Measurements from ENCODE around the gene TOX2. TPM values are rescaled to one million over a fixed set of nuclear protein-coding genes. Genes with fewer than 3 reads are reported as not detected.

TOX2 gene
- total and polyA plus RNA-seq, 2 of the 8 experiments (the other 6 are each of a cell fraction or from before 2014, with no cell fraction given): 1.8 to 3.4 TPM

DNA sequence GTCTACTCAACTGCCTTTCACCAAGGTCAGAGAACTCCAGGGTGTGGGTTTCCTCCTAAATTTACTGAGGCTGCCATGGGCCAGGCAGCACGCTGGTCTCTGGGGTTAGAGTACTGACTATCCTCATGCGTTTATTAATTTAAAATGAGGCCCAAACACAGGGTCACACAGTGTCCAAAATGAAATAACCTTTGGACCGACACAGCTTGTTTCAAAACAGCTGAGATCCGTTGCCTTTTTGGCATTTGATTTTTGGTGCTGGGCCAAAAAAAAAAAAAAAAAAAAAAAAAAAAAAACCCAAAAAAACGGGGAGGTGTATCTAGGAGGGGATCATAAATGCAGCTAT lies 14.6 kb upstream of the TOX2 start (continued):
- TF ChIP-seq SRF (IDR thresholded peaks at IDR 0.05; ENCODE audit: low read depth, low read length) (no peak), SUZ12 (IDR thresholded peaks at IDR 0.05; ENCODE audit: low read length) (no peak), CEBPB (IDR thresholded peaks at IDR 0.05; ENCODE audit: low read depth, low read length) (no peak), CBX8 (IDR thresholded peaks at IDR 0.05; ENCODE audit: borderline replicate concordance, low read depth, low read length) (no peak), GTF2F1 (IDR thresholded peaks at IDR 0.05; ENCODE audit: borderline replicate concordance, low read depth, low read length) (no peak), RNF2 (IDR thresholded peaks at IDR 0.05; ENCODE audit: borderline replicate concordance, low read depth, low read length, missing control alignments, poor library complexity, severe bottlenecking) (no peak), CBX5 (IDR thresholded peaks at IDR 0.05; ENCODE audit: low read depth, low read length) (no peak), BRCA1 (IDR thresholded peaks at IDR 0.05; ENCODE audit: low read depth, low read length) (no peak)
- TF ChIP-seq, protein P1, sequence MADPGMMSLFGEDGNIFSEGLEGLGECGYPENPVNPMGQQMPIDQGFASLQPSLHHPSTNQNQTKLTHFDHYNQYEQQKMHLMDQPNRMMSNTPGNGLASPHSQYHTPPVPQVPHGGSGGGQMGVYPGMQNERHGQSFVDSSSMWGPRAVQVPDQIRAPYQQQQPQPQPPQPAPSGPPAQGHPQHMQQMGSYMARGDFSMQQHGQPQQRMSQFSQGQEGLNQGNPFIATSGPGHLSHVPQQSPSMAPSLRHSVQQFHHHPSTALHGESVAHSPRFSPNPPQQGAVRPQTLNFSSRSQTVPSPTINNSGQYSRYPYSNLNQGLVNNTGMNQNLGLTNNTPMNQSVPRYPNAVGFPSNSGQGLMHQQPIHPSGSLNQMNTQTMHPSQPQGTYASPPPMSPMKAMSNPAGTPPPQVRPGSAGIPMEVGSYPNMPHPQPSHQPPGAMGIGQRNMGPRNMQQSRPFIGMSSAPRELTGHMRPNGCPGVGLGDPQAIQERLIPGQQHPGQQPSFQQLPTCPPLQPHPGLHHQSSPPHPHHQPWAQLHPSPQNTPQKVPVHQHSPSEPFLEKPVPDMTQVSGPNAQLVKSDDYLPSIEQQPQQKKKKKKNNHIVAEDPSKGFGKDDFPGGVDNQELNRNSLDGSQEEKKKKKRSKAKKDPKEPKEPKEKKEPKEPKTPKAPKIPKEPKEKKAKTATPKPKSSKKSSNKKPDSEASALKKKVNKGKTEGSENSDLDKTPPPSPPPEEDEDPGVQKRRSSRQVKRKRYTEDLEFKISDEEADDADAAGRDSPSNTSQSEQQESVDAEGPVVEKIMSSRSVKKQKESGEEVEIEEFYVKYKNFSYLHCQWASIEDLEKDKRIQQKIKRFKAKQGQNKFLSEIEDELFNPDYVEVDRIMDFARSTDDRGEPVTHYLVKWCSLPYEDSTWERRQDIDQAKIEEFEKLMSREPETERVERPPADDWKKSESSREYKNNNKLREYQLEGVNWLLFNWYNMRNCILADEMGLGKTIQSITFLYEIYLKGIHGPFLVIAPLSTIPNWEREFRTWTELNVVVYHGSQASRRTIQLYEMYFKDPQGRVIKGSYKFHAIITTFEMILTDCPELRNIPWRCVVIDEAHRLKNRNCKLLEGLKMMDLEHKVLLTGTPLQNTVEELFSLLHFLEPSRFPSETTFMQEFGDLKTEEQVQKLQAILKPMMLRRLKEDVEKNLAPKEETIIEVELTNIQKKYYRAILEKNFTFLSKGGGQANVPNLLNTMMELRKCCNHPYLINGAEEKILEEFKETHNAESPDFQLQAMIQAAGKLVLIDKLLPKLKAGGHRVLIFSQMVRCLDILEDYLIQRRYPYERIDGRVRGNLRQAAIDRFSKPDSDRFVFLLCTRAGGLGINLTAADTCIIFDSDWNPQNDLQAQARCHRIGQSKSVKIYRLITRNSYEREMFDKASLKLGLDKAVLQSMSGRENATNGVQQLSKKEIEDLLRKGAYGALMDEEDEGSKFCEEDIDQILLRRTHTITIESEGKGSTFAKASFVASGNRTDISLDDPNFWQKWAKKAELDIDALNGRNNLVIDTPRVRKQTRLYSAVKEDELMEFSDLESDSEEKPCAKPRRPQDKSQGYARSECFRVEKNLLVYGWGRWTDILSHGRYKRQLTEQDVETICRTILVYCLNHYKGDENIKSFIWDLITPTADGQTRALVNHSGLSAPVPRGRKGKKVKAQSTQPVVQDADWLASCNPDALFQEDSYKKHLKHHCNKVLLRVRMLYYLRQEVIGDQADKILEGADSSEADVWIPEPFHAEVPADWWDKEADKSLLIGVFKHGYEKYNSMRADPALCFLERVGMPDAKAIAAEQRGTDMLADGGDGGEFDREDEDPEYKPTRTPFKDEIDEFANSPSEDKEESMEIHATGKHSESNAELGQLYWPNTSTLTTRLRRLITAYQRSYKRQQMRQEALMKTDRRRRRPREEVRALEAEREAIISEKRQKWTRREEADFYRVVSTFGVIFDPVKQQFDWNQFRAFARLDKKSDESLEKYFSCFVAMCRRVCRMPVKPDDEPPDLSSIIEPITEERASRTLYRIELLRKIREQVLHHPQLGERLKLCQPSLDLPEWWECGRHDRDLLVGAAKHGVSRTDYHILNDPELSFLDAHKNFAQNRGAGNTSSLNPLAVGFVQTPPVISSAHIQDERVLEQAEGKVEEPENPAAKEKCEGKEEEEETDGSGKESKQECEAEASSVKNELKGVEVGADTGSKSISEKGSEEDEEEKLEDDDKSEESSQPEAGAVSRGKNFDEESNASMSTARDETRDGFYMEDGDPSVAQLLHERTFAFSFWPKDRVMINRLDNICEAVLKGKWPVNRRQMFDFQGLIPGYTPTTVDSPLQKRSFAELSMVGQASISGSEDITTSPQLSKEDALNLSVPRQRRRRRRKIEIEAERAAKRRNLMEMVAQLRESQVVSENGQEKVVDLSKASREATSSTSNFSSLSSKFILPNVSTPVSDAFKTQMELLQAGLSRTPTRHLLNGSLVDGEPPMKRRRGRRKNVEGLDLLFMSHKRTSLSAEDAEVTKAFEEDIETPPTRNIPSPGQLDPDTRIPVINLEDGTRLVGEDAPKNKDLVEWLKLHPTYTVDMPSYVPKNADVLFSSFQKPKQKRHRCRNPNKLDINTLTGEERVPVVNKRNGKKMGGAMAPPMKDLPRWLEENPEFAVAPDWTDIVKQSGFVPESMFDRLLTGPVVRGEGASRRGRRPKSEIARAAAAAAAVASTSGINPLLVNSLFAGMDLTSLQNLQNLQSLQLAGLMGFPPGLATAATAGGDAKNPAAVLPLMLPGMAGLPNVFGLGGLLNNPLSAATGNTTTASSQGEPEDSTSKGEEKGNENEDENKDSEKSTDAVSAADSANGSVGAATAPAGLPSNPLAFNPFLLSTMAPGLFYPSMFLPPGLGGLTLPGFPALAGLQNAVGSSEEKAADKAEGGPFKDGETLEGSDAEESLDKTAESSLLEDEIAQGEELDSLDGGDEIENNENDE (IDR thresholded peaks at IDR 0.05; ENCODE audit: insufficient replicate concordance, low read length): no peak

Data from H1 (cell line).